Measurements from ENCODE around the gene TMPRSS3. TPM values are rescaled to one million over a fixed set of nuclear protein-coding genes. Genes with fewer than 3 reads are reported as not detected.

TMPRSS3 gene
- total and polyA plus RNA-seq, 2 donors (not counting 1 experiment from before 2014, with no cell fraction given) = 0.10 to 0.12 TPM

DNA sequence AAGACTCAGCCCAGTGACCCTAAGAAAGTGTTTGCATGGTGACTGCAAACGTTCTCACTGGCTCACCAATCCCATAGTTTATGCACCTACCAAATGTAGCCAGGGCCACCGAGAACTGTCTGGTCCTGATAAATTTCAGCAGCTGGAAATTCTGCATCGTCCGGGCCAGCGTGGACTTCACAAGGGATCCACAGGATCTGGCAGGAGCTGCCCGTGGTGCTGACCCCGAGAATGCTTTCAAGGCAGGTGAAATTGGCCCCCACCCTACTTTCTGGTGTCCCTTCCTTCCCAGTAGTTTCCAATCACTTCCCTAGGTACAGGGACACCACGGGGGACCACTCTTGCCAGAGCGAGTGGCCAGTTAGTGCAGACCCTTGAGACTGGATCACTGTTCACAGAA lies 34.0 kb upstream of the TMPRSS3 start:
- Histone ChIP-seq H3K9ac (ENCODE audit: low read length) (no peak overlapping the region), H3K9me3 (ENCODE audit: control extremely low read depth in 1 of 3, control insufficient read depth in 2 of 3, insufficient read depth in 1 of 3, low read length in 2 of 3) (peaks cover 0 to 11% (median 9%) of the 10 kb centered on the region in 3 donors), H3K27me3 (replicated peaks in 1 of 4; ENCODE audit: control extremely low read depth in 1 of 4, control insufficient read depth in 3 of 4, insufficient read depth in 4 of 4, low read length in 3 of 4) (peaks cover 0 to 23% (median 6%) of the 10 kb centered on the region in 4 experiments), H3K4me3 (ENCODE audit: control extremely low read depth in 1 of 5, extremely low read depth in 1 of 5, insufficient read depth in 1 of 5, low read depth in 2 of 5, low read length in 4 of 5) (no peak overlapping the region), H3K79me2 (ENCODE audit: control insufficient read depth, insufficient read depth, low read length) (no peaks in the 10 kb centered on the region), H3K27ac (ENCODE audit: low read length in 2 of 2) (no peak overlapping the region), H4K20me1 (ENCODE audit: control insufficient read depth, insufficient read depth, low read length, poor library complexity, severe bottlenecking) (no peaks in the 10 kb centered on the region), H3K36me3 (replicated peaks in 1 of 2; ENCODE audit: control extremely low read depth in 1 of 2, control insufficient read depth in 1 of 2, extremely low read depth in 1 of 2, insufficient read depth in 2 of 2, low read length in 1 of 2) (no peaks in the 10 kb centered on the region), H3K4me1 (ENCODE audit: control insufficient read depth in 2 of 2, insufficient read depth in 2 of 2, low read length in 2 of 2) (peaks cover 12 to 21% of the 10 kb centered on the region in 2 donors), H2AFZ (ENCODE audit: insufficient read depth, low read depth, low read length, poor library complexity, severe bottlenecking) (no peak overlapping the region), H3K4me2 (replicated peaks; ENCODE audit: low read depth, low read length, poor library complexity, severe bottlenecking) (no peak overlapping the region)
- WGBS (ENCODE audit: insufficient coverage) = 71% methylated on average over 9 of the region's 9 CpGs
- Mint-ChIP-seq H3K4me3 (no peak overlapping the region), H3K27ac (no peak overlapping the region), H3K9me3 (ENCODE audit: insufficient read depth) (peaks cover 10% of the 10 kb centered on the region), H3K4me1 (peaks cover 15% of the 10 kb centered on the region), H3K27me3 (peaks cover 39% of the 10 kb centered on the region)
- CTCF ChIA-PET = no interaction called here
- TF ChIP-seq, protein P1, sequence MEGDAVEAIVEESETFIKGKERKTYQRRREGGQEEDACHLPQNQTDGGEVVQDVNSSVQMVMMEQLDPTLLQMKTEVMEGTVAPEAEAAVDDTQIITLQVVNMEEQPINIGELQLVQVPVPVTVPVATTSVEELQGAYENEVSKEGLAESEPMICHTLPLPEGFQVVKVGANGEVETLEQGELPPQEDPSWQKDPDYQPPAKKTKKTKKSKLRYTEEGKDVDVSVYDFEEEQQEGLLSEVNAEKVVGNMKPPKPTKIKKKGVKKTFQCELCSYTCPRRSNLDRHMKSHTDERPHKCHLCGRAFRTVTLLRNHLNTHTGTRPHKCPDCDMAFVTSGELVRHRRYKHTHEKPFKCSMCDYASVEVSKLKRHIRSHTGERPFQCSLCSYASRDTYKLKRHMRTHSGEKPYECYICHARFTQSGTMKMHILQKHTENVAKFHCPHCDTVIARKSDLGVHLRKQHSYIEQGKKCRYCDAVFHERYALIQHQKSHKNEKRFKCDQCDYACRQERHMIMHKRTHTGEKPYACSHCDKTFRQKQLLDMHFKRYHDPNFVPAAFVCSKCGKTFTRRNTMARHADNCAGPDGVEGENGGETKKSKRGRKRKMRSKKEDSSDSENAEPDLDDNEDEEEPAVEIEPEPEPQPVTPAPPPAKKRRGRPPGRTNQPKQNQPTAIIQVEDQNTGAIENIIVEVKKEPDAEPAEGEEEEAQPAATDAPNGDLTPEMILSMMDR (IDR thresholded peaks at IDR 0.05) = no peak
- TF ChIP-seq EZH2 (IDR thresholded peaks at IDR 0.05; ENCODE audit: borderline replicate concordance, insufficient read depth, low read depth, low read length, poor library complexity, severe bottlenecking) = no peak
- intact Hi-C loops (cut with micrococcal nuclease) = no loop called here
- POLR2A ChIA-PET = no interaction called here
- no peak for ATAC-seq (ENCODE audit: low read depth)
- no peak for DNase-seq

GRCh38 chr21:42429021-42429420 lies 33.2 kb upstream of the TMPRSS3 start:
- no peak for TF ChIP-seq EZH2 (IDR thresholded peaks at IDR 0.05; ENCODE audit: borderline replicate concordance, insufficient read depth, low read depth, low read length, poor library complexity, severe bottlenecking)
- TF ChIP-seq, protein P1 (IDR thresholded peaks at IDR 0.05) = no peak
- 100% methylated on average over 1 of the region's 1 CpG for WGBS (ENCODE audit: insufficient coverage)
- H3K4me3 ChIP-seq (ENCODE audit: control extremely low read depth in 1 of 5, extremely low read depth in 1 of 5, insufficient read depth in 1 of 5, low read depth in 2 of 5, low read length in 4 of 5) = no peak overlapping the region
- peaks cover 0 to 9% (median 8%) of the 10 kb centered on the region in 3 donors for H3K9me3 ChIP-seq (ENCODE audit: control extremely low read depth in 1 of 3, control insufficient read depth in 2 of 3, insufficient read depth in 1 of 3, low read length in 2 of 3)
- no peak overlapping the region for H3K4me2 ChIP-seq (replicated peaks; ENCODE audit: low read depth, low read length, poor library complexity, severe bottlenecking)
- peaks cover 0 to 21% (median 6%) of the 10 kb centered on the region in 4 experiments for H3K27me3 ChIP-seq (replicated peaks in 1 of 4; ENCODE audit: control extremely low read depth in 1 of 4, control insufficient read depth in 3 of 4, insufficient read depth in 4 of 4, low read length in 3 of 4)
- H3K9ac ChIP-seq (ENCODE audit: low read length) = no peak overlapping the region
- no peak overlapping the region for H3K27ac ChIP-seq (ENCODE audit: low read length in 2 of 2)
- H3K27me3 Mint-ChIP-seq = peaks cover 32% of the 10 kb centered on the region
- peaks cover 23% of the 10 kb centered on the region for H3K4me1 Mint-ChIP-seq
- H2AFZ ChIP-seq (ENCODE audit: insufficient read depth, low read depth, low read length, poor library complexity, severe bottlenecking) = no peak overlapping the region
- POLR2A ChIA-PET = no interaction called here
- DNase-seq (no peak), ATAC-seq (ENCODE audit: low read depth) (no peak)
- no peaks in the 10 kb centered on the region for H3K36me3 ChIP-seq (replicated peaks in 1 of 2; ENCODE audit: control extremely low read depth in 1 of 2, control insufficient read depth in 1 of 2, extremely low read depth in 1 of 2, insufficient read depth in 2 of 2, low read length in 1 of 2)
- intact Hi-C loops (cut with micrococcal nuclease) = no loop called here
- H3K4me1 ChIP-seq (ENCODE audit: control insufficient read depth in 2 of 2, insufficient read depth in 2 of 2, low read length in 2 of 2) = peaks cover 18 to 28% of the 10 kb centered on the region in 2 donors
- CTCF ChIA-PET = interaction anchor here (0.6 kb wide), 1 partner anchor 1480 kb away, joined by 4 read pairs; no protein-coding TSS in a partner anchor
- H3K4me3 Mint-ChIP-seq = no peak overlapping the region
- no peaks in the 10 kb centered on the region for H4K20me1 ChIP-seq (ENCODE audit: control insufficient read depth, insufficient read depth, low read length, poor library complexity, severe bottlenecking)
- H3K27ac Mint-ChIP-seq = no peak overlapping the region
- no peaks in the 10 kb centered on the region for H3K79me2 ChIP-seq (ENCODE audit: control insufficient read depth, insufficient read depth, low read length)
- H3K9me3 Mint-ChIP-seq (ENCODE audit: insufficient read depth) = peaks cover 10% of the 10 kb centered on the region

All from B cell (primary cell).